A549 (cell line): ENCODE data around the gene NCOA1. TPM values are rescaled to one million over a fixed set of nuclear protein-coding genes. Genes with fewer than 3 reads are reported as not detected.

Experiments used
- ATAC-seq, 2 experiments: fragments of 200-7000 bp in 1 of 2; fragments of >200 bp in 1 of 2; cut with Nextera tagmentation in 1 of 2; cut with Tn5 transposase in 1 of 2; 3 replicates each; pipeline versions ENCODE4 v1.8.0 to v1.9.1; 2018 to 2020; ENCODE audit warnings: mild to moderate bottlenecking in 1 of 2, moderate library complexity in 1 of 2
- CTCF ChIA-PET: fragments of 300-600 bp; sonication (Branson Sonifier 250); formaldehyde crosslinking; extraction: SDS; loops from one replicate; lab custom pipeline; 2021; ENCODE audit warnings: antibody characterized with exemption, inconsistent platforms; lab: Yijun Ruan, JAX
- POLR2A ChIA-PET: fragments of 350-600 bp; formaldehyde crosslinking; extraction: SDS; loops from one replicate; lab custom pipeline; 2021; ENCODE audit warnings: antibody characterized with exemption, inconsistent platforms; lab: Yijun Ruan, JAX
- DNase-seq, 2 experiments: peaks; one replicate each; pipeline versions ENCODE4 v3.0.0 to v3.0.0-alpha.2; 2011 to 2016; ENCODE audit warnings: low read depth in 1 of 2, low spot score in 1 of 2
- FAIRE-seq: peaks from 2 replicates; lab custom pipeline; 2011; peaks lifted over from hg19 to GRCh38; lab: Jason Lieb, UNC
- H3K27ac ChIP-seq, 2 experiments: fragments of >200 bp; sonication (Bioruptor Twin); formaldehyde crosslinking; 3 replicates each; pipeline ENCODE4 v1.5.1; 2016 to 2017
- H3K4me1 ChIP-seq: fragments of >200 bp; sonication (Bioruptor Twin); formaldehyde crosslinking; 3 replicates; pipeline ENCODE4 v1.6.1; 2016
- H3K4me2 ChIP-seq: fragments of >200 bp; sonication (Bioruptor Twin); formaldehyde crosslinking; 3 replicates; pipeline ENCODE4 v1.6.1; 2016
- H3K4me3 ChIP-seq: fragments of >200 bp; sonication (Bioruptor Twin); formaldehyde crosslinking; 3 replicates; pipeline ENCODE4 v1.5.1; 2016
- H3K9me3 ChIP-seq: fragments of >200 bp; sonication (Bioruptor Twin); formaldehyde crosslinking; 3 replicates; pipeline ENCODE4 v1.6.1; 2016
- BCL3 ChIP-seq: fragments of >200 bp; sonication (Bioruptor Twin); formaldehyde crosslinking; IDR thresholded peaks from 3 replicates; pipeline ENCODE4 v1.6.1; 2016
- CBX2 ChIP-seq: fragments of 200-600 bp; sonication (generic); IDR thresholded peaks from 2 replicates; pipeline ENCODE4 v1.6.1; 2016; ENCODE audit warnings: low read depth, mild to moderate bottlenecking, borderline replicate concordance
- CHD2 ChIP-seq: fragments of 150-350 bp; IDR thresholded peaks from 2 replicates; pipeline ENCODE4 v1.6.1; 2014; ENCODE audit warnings: low read length; ENCODE audit not compliant: partially characterized antibody
- CTCF ChIP-seq: fragments of >200 bp; sonication (Bioruptor Twin); formaldehyde crosslinking; IDR thresholded peaks from 3 replicates; pipeline ENCODE4 v1.5.1; 2016
- ELK1 ChIP-seq: fragments of 150-350 bp; IDR thresholded peaks from 2 replicates; pipeline ENCODE4 v1.6.1; 2014; ENCODE audit warnings: low read depth, mild to moderate bottlenecking, low read length
- FOSB ChIP-seq: fragments of 250-450 bp; sonication (Bioruptor Pico); IDR thresholded peaks from 2 replicates; pipeline ENCODE4 v1.5.0; 2020; ENCODE audit warnings: mild to moderate bottlenecking, moderate library complexity
- FOSL2 ChIP-seq, 2 experiments: fragments of 450-650 bp in 1 of 2; fragments of >200 bp in 1 of 2; sonication (Bioruptor Twin) in 1 of 2; formaldehyde crosslinking; IDR thresholded peaks; 2 replicates each; pipeline versions ENCODE4 v1.5.0 to v1.6.1; 2016 to 2020; ENCODE audit warnings: mild to moderate bottlenecking in 1 of 2, moderate library complexity in 1 of 2
- GATA3 ChIP-seq: IDR thresholded peaks from 2 replicates; pipeline ENCODE4 v1.6.1; 2012; ENCODE audit warnings: borderline replicate concordance
- HEYL ChIP-seq: fragments of 250-450 bp; sonication (Bioruptor Pico); IDR thresholded peaks from 2 replicates; pipeline ENCODE4 v1.8.0; 2021; ENCODE audit warnings: mild to moderate bottlenecking, moderate library complexity
- JUN ChIP-seq, 2 experiments: fragments of >200 bp; sonication (Bioruptor Twin); formaldehyde crosslinking; IDR thresholded peaks; 2 replicates in 1 of 2; 3 replicates in 1 of 2; pipeline ENCODE4 v1.6.1; 2016 to 2017
- KDM1A ChIP-seq: fragments of 200-600 bp; sonication (generic); IDR thresholded peaks from 2 replicates; pipeline ENCODE4 v1.6.1; 2016; ENCODE audit warnings: low read depth, mild to moderate bottlenecking
- KDM5A ChIP-seq: fragments of 200-600 bp; sonication (generic); IDR thresholded peaks from 2 replicates; pipeline ENCODE4 v1.6.1; 2016; ENCODE audit warnings: antibody characterized with exemption, mild to moderate bottlenecking
- MYC ChIP-seq: IDR thresholded peaks from 2 replicates; pipeline ENCODE4 v1.6.1; 2012; ENCODE audit warnings: mild to moderate bottlenecking, inconsistent platforms, low read length, improper control_type of control experiment, borderline replicate concordance
- NR3C1 ChIP-seq: fragments of >200 bp; sonication (Bioruptor Twin); formaldehyde crosslinking; IDR thresholded peaks from 3 replicates; pipeline ENCODE4 v1.6.1; 2017
- PHF8 ChIP-seq: fragments of 200-600 bp; sonication (generic); IDR thresholded peaks from 2 replicates; pipeline ENCODE4 v1.6.1; 2016; ENCODE audit warnings: low read depth, mild to moderate bottlenecking, antibody characterized with exemption, moderate library complexity, borderline replicate concordance
- POLR2AphosphoS2 ChIP-seq: conservative IDR thresholded peaks from 2 replicates; pipeline ENCODE4 v1.6.1; 2012; ENCODE audit warnings: low read length, improper control_type of control experiment, inconsistent platforms
- RAD21 ChIP-seq, 2 experiments: fragments of >200 bp in 1 of 2; sonication (Bioruptor Twin) in 1 of 2; formaldehyde crosslinking in 1 of 2; IDR thresholded peaks in 1 of 2; conservative IDR thresholded peaks in 1 of 2; 2 replicates in 1 of 2; 3 replicates in 1 of 2; pipeline ENCODE4 v1.6.1; 2012 to 2018; ENCODE audit warnings: inconsistent platforms in 1 of 2
- RFX5 ChIP-seq: fragments of 450-650 bp; IDR thresholded peaks from 2 replicates; pipeline ENCODE4 v1.7.1; 2014; ENCODE audit warnings: antibody characterized with exemption, mild to moderate bottlenecking, moderate library complexity
- ZC3H11A ChIP-seq: fragments of 450-650 bp; IDR thresholded peaks from 2 replicates; pipeline ENCODE4 v1.6.1; 2014; ENCODE audit warnings: antibody characterized with exemption, mild to moderate bottlenecking
- WGBS: methylation state at CpG from one replicate; pipeline ENCODE4 v1.1.6; 2017; ENCODE audit errors: missing lambda C conversion rate; 5-methylcytosine and 5-hydroxymethylcytosine counted together
- polyA plus RNA-seq, 4 experiments: library from polyadenylated mRNA; depleted of rRNA in 3 of 4; stranded (reverse); fragments of >200 nt; fragmentation: RNase III in 1 of 4; extraction: RNeasy Plus Mini Kit Qiagen cat#74134 plus additional on column Dnase treatment in 1 of 4; gene quantifications; 2 replicates in 3 of 4; 3 replicates in 1 of 4; pipeline ENCODE4 v1.2.3, GENCODE V29; 2011 to 2017
- TF ChIP-seq, protein P1 (sequence below): fragments of >200 bp; sonication (Bioruptor Twin); formaldehyde crosslinking; IDR thresholded peaks from 2 replicates; pipeline ENCODE4 v1.6.1; 2016

NCOA1 gene
- polyA plus RNA-seq, 2 of the 4 experiments (the other 2 are of a cell fraction), result 7.6 to 29.9 TPM

GRCh38 chr2:24710806-24711205 is 219.8 kb downstream of the NCOA1 start (continued):
- TF ChIP-seq ELK1 (no peak), FOSL2 (IDR thresholded peaks at IDR 0.05) (no peak), FOSL2 (CRISPR knock-in tag; IDR thresholded peaks at IDR 0.05) (no peak)

DNA sequence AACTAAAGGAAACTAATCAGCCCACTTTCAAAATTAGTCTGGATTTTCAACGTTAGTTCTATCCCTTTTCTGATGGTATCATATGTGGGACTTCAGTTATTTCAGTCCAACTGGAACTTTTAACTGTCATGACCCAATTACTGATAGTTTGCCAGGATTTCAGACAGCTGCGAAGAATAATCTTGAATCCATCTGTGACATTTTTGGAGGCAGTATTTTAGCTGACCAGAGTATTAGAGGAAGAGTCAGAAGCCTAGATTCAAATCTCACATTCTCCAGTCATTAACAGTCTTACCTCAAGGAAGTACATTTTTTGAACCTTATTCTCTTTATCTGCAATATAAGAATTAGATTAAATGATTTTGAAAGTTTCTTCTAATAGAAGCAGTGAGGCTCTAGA is 220.8 kb downstream of the NCOA1 start:
- DNase-seq (no peak), FAIRE-seq (no peak), ATAC-seq (no peak)
- POLR2A ChIA-PET, result no interaction called here
- H3K9me3 ChIP-seq, result no peaks in the 10 kb centered on the region
- no peak overlapping the region for H3K4me2 ChIP-seq
- CTCF ChIA-PET, result no interaction called here
- no peak overlapping the region for H3K4me3 ChIP-seq
- 88% methylated on average over 2 of the region's 2 CpGs for WGBS
- TF ChIP-seq JUN (IDR thresholded peaks at IDR 0.05), result no peak
- TF ChIP-seq ZC3H11A, result 0 out of 2 replicates have a peak, but pooled peaks have one; percentile 1
- no peak for TF ChIP-seq NR3C1
- no peak overlapping the region for H3K27ac ChIP-seq
- H3K4me1 ChIP-seq, result peaks cover 12% of the 10 kb centered on the region; the same call in 2 of the 3 replicates

- Histone ChIP-seq H3K4me3 (no peak overlapping the region), H3K4me2 (no peak overlapping the region), H3K9me3 (no peaks in the 10 kb centered on the region), H3K27ac (no peak overlapping the region)
- POLR2A ChIA-PET, result no interaction called here
- ATAC-seq, result no peak
- TF ChIP-seq PHF8 (no peak), CBX2 (no peak), KDM1A (no peak), CTCF (no peak)
- TF ChIP-seq, all 56 proteins: peak for 0
- FAIRE-seq, result no peak
- peaks cover 12% of the 10 kb centered on the region; the same call in 2 of the 3 replicates for H3K4me1 ChIP-seq
- 91% methylated on average over 1 of the region's 1 CpG for WGBS
- DNase-seq, result no peak
- CTCF ChIA-PET, result interaction anchor here (0.6 kb wide), 1 partner anchor 170 kb away, joined by 3 read pairs; no protein-coding TSS in a partner anchor
Measured at GRCh38 chr2:24712296-24712695, 221.2 kb downstream of the NCOA1 start.

DNA sequence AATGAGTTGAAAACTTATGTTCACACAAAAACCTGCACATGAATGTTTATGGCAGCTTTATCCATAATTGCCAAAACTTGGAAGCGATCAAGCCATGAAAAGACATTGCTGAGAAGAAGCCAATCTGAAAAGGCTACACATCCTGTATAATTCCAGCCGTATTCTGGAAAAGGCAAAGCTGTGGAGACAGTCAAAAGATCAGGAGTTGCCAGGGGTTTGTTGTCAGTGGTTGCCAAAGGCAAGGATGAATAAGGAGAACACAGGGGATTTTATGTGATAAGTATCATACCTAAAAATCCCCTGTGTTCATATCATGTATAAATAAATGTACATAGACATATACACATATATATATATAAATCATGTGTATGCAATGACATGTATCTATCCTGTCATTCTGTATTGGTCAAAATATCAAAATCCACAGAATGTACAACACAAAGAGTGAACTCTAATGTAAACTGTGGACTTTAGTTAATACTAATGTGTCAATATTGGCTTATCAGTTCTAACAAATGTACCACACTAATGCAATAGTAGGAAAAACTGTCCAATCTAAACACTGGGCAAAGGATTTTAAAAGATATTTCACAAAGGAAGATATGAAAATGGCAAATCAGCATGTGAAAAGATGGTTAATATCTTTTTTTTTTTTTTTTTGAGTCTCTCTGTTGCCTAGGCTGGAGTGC is 226.4 kb downstream of the NCOA1 start:
- H3K9me3 ChIP-seq, result no peaks in the 10 kb centered on the region
- H3K4me1 ChIP-seq, result 0 out of 3 replicates have a peak, but pooled peaks cover 4% of the 10 kb centered on the region
- FAIRE-seq (no peak), DNase-seq (no peak)
- WGBS, result 93% methylated on average over 2 of the region's 2 CpGs
- ChIA-PET POLR2A (no interaction called here), CTCF (no interaction called here)
- no peak for TF ChIP-seq CBX2
- TF ChIP-seq, all 56 proteins: peak for 0
- no peak overlapping the region for H3K4me2 ChIP-seq
- no peak for ATAC-seq
- no peak overlapping the region for H3K4me3 ChIP-seq
- H3K27ac ChIP-seq, result no peak overlapping the region

DNA sequence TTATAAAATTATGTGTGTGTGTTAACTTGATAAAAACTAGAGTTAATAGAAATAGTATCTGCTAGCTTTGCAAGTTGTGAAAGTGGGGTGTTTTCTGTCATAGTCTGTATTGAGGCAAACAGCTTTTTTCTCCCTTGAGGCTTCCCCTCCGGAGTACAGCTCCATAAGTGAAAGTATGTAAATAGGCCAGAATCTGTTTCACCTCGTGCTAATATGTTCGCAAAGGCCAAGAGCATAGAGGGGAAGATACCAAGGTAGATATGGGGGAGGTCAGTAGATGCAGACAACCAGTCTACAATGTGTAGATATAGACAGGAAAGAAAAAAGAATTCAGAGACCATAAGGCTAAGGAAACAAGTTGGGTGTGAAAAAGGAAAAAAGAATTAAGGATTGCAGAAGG is 229.3 kb downstream of the NCOA1 start:
- Histone ChIP-seq H3K4me2 (no peak overlapping the region), H3K27ac (no peak overlapping the region), H3K4me1 (0 out of 3 replicates have a peak, but pooled peaks cover 5% of the 10 kb centered on the region), H3K4me3 (no peak overlapping the region), H3K9me3 (no peaks in the 10 kb centered on the region)
- ATAC-seq (no peak), DNase-seq (no peak), FAIRE-seq (no peak)
- POLR2A ChIA-PET, result no interaction called here
- CTCF ChIA-PET, result interaction anchor here (0.7 to 0.8 kb wide), 2 partner anchors 108 to 284 kb away, joined by 3 read pairs; no protein-coding TSS in a partner anchor
- WGBS, result 82% methylated on average over 3 of the region's 3 CpGs
- TF ChIP-seq ELK1, result no peak
- TF ChIP-seq CBX2, result no peak
- TF ChIP-seq, protein P1, sequence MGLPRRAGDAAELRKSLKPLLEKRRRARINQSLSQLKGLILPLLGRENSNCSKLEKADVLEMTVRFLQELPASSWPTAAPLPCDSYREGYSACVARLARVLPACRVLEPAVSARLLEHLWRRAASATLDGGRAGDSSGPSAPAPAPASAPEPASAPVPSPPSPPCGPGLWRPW, result no peak
- no peak for TF ChIP-seq FOSB (CRISPR knock-in tag)
- no peak for TF ChIP-seq MYC
- no peak for TF ChIP-seq RAD21 (conservative IDR thresholded peaks at IDR 0.05 in 1 of 2, IDR thresholded peaks at IDR 0.05 in 1 of 2)
- no peak for TF ChIP-seq BCL3
- TF ChIP-seq PHF8, result no peak
- TF ChIP-seq POLR2AphosphoS2, result no peak
- TF ChIP-seq RFX5, result no peak
- TF ChIP-seq NR3C1, result no peak
- TF ChIP-seq KDM5A, result no peak
- no peak for TF ChIP-seq HEYL (CRISPR knock-in tag)
- no peak for TF ChIP-seq GATA3
- no peak for TF ChIP-seq CHD2
